Measurements from ENCODE around the gene PAPPA. TPM values are rescaled to one million over a fixed set of nuclear protein-coding genes. Genes with fewer than 3 reads are reported as not detected.
A peak's percentile ranks its signal among the peaks of the same experiment; 100 is the strongest.

PAPPA gene
- polyA plus RNA-seq, 1 of the 3 experiments (the other 2 are of a cell fraction): 44.5 TPM

DNA sequence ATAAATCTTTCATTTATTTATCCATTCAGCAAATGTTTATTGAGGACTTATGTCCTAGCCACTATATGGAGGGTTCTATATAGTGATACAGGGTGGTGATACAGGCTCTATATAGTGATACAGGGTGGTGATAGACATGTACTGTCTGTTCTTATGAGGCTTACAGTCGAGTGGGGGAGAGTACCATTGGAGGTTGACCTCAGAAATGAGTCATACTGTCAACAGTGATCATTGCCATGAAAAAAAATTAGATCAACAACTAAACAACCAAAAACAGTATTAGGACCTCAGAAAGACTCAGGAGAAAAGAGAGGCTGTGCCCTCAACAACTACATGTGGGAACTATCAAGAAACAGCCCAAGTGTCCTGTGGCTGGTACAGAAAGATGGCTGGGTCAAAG, 22.0 kb downstream of the PAPPA start:
- no peak overlapping the region for H3K9ac ChIP-seq
- POLR2A ChIA-PET: no interaction called here
- H3K27ac ChIP-seq (ENCODE audit: low read depth in 2 of 2, low read length in 1 of 2): no peak overlapping the region
- TF ChIP-seq, protein P1, sequence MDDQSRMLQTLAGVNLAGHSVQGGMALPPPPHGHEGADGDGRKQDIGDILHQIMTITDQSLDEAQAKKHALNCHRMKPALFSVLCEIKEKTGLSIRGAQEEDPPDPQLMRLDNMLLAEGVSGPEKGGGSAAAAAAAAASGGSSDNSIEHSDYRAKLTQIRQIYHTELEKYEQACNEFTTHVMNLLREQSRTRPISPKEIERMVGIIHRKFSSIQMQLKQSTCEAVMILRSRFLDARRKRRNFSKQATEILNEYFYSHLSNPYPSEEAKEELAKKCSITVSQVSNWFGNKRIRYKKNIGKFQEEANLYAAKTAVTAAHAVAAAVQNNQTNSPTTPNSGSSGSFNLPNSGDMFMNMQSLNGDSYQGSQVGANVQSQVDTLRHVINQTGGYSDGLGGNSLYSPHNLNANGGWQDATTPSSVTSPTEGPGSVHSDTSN (IDR thresholded peaks at IDR 0.05): 0 out of 2 replicates have a peak, but pooled peaks have one; percentile 11
- TF ChIP-seq RXRA (IDR thresholded peaks at IDR 0.05; ENCODE audit: borderline replicate concordance, low read depth): no peak
- peak; percentile 33; the same call in 1 of the 2 replicates for TF ChIP-seq FOSL2 (IDR thresholded peaks at IDR 0.05; ENCODE audit: borderline replicate concordance, low read depth)
- peak; percentile 38 for TF ChIP-seq JUND (IDR thresholded peaks at IDR 0.05)
- peaks cover 7 to 30% of the 10 kb centered on the region in 2 experiments; a peak in 3 of 4 replicates for H3K4me1 ChIP-seq (ENCODE audit: control insufficient read depth in 1 of 2, insufficient read depth in 2 of 2, low read depth in 1 of 2, low read length in 1 of 2)
- H3K4me2 ChIP-seq: no peak overlapping the region
- WGBS (ENCODE audit: low lambda C conversion rate): 82% methylated on average over 1 of the region's 1 CpG
- H3K79me2 ChIP-seq (ENCODE audit: insufficient read depth): peaks cover 100% of the 10 kb centered on the region
- DNase-seq: no peak
- H3K27me3 ChIP-seq (ENCODE audit: insufficient read depth): no peaks in the 10 kb centered on the region
- peaks cover 3 to 44% of the 10 kb centered on the region in 2 experiments for H3K36me3 ChIP-seq (replicated peaks in 1 of 2; ENCODE audit: control insufficient read depth in 1 of 2, insufficient read depth in 2 of 2, low read length in 1 of 2)
- no peak overlapping the region for H2AFZ ChIP-seq (ENCODE audit: low read depth)
- CTCF ChIA-PET: interaction anchor here (1.3 kb wide), 1 partner anchor 11 kb away, joined by 3 read pairs; no protein-coding TSS in a partner anchor
- no peak overlapping the region for H3K4me3 ChIP-seq (ENCODE audit: low read depth in 2 of 2, low read length in 1 of 2)
- H3K9me2 ChIP-seq: no peaks in the 10 kb centered on the region
- no peaks in the 10 kb centered on the region for H3K9me3 ChIP-seq
- H4K20me1 ChIP-seq (ENCODE audit: insufficient read depth): peaks cover 98% of the 10 kb centered on the region
- H3F3A ChIP-seq (replicated peaks; ENCODE audit: insufficient read depth): no peaks in the 10 kb centered on the region

DNA sequence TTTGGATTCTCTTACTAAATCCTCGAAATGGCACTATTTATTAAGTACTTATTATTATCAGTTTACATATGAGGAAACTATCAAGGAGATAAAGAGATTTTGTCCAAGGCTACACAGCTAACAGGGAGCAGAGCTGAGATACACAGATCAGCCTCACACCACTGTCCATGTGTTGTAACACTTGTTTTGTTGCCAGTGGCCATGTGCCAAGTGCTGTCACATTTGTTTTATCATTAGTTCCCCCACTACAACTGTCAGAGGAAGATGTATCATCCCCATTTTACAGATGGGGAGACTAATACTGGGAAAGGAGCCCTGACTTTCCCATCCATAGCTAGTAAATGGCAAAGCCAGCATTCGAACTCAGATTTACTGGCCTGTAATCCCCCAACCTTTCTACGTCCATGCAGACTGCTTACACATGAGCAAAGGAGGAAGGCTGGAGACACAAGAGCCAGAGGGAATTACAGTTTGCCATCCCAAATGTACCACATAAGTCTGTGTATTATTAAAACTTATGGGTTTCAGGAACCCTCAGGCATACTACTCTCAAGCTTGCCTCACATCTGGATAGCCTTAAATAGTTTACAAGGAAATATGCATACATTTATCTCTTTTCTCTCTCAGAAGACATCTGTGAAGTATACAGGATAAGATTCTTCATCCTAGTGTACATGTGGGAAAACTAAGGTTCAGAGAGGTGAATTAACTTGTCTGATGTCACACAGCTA, 25.1 kb downstream of the PAPPA start:
- Histone ChIP-seq H3K27me3 (ENCODE audit: insufficient read depth) (no peaks in the 10 kb centered on the region), H3K4me2 (no peak overlapping the region), H3K79me2 (ENCODE audit: insufficient read depth) (peaks cover 100% of the 10 kb centered on the region), H3F3A (replicated peaks; ENCODE audit: insufficient read depth) (peaks cover 7% of the 10 kb centered on the region), H4K20me1 (ENCODE audit: insufficient read depth) (peaks cover 97% of the 10 kb centered on the region), H3K9me2 (no peaks in the 10 kb centered on the region), H3K9me3 (no peaks in the 10 kb centered on the region), H3K9ac (no peak overlapping the region), H3K4me3 (ENCODE audit: low read depth in 2 of 2, low read length in 1 of 2) (no peak overlapping the region), H3K4me1 (ENCODE audit: control insufficient read depth in 1 of 2, insufficient read depth in 2 of 2, low read depth in 1 of 2, low read length in 1 of 2) (peaks cover 7 to 37% of the 10 kb centered on the region in 2 experiments; a peak in 3 of 4 replicates), H2AFZ (ENCODE audit: low read depth) (no peak overlapping the region), H3K36me3 (replicated peaks in 1 of 2; ENCODE audit: control insufficient read depth in 1 of 2, insufficient read depth in 2 of 2, low read length in 1 of 2) (peaks cover 3 to 57% of the 10 kb centered on the region in 2 experiments), H3K27ac (ENCODE audit: low read depth in 2 of 2, low read length in 1 of 2) (0 out of 4 replicates have a peak overlapping the region, but pooled peaks of 1 of the 2 experiments have one; percentile 39)
- TF ChIP-seq, protein P1 (IDR thresholded peaks at IDR 0.05): 0 out of 2 replicates have a peak, but pooled peaks have one; percentile 18
- TF ChIP-seq ELF1 (IDR thresholded peaks at IDR 0.05) (no peak), REST (IDR thresholded peaks at IDR 0.05; ENCODE audit: low read depth, low read length) (no peak)
- WGBS (ENCODE audit: low lambda C conversion rate): 82% methylated on average over 3 of the region's 3 CpGs
- DNase-seq: no peak
- ChIA-PET POLR2A (no interaction called here), CTCF (interaction anchor here (0.7 kb wide), 1 partner anchor 8 kb away, joined by 3 read pairs; no protein-coding TSS in a partner anchor)
